Cardiac fibroblast (primary cell): ENCODE results near the gene ITPKA.

Experiments used
- DNase-seq, 2 donors: peaks; one replicate each; pipeline versions ENCODE4 v3.0.0 to v3.0.0-alpha.2; 2010; ENCODE audit warnings: low read depth in 2 of 2
- H3K4me3 ChIP-seq, 2 donors: replicated peaks in 1 of 2; 1 replicate in 1 of 2; 2 replicates in 1 of 2; pipeline ENCODE4 v1.5.1; 2011; ENCODE audit warnings: low read depth in 2 of 2, low read length in 2 of 2, mild to moderate bottlenecking in 2 of 2, moderate library complexity in 1 of 2
- TF ChIP-seq, protein P1 (sequence below): IDR thresholded peaks from one replicate; pipeline ENCODE4 v1.5.1; 2011; ENCODE audit warnings: low read depth, mild to moderate bottlenecking, low read length, inconsistent platforms

The ITPKA gene

DNA sequence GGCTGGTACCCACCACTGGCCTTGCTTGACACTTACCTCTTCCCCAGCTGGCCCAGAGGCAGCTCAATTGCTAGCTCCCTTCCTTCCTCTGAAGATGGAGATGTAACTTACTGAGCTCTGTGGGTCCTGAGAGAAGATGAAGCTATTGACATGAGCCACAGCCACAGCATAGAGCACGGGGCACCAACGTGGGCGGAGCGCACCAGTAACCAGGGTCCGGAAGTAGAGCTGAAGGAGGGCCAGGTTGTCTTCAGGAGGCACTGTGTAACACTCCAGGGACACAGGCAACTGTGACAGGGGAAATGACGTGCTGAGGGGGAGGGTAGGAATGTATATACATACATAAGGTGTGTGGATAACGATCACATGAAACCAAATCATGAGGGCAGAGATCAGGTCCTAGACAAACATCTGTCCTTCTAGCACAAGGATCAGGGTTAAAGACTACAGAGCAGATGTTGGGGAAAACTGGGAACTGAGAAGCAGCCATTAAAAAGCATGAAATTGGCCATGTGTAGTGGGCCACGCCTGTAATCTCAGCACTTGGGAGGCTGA is 24.3 kb downstream of the ITPKA start:
- DNase-seq: no peak
- no peak overlapping the region for H3K4me3 ChIP-seq
- TF ChIP-seq, protein P1, sequence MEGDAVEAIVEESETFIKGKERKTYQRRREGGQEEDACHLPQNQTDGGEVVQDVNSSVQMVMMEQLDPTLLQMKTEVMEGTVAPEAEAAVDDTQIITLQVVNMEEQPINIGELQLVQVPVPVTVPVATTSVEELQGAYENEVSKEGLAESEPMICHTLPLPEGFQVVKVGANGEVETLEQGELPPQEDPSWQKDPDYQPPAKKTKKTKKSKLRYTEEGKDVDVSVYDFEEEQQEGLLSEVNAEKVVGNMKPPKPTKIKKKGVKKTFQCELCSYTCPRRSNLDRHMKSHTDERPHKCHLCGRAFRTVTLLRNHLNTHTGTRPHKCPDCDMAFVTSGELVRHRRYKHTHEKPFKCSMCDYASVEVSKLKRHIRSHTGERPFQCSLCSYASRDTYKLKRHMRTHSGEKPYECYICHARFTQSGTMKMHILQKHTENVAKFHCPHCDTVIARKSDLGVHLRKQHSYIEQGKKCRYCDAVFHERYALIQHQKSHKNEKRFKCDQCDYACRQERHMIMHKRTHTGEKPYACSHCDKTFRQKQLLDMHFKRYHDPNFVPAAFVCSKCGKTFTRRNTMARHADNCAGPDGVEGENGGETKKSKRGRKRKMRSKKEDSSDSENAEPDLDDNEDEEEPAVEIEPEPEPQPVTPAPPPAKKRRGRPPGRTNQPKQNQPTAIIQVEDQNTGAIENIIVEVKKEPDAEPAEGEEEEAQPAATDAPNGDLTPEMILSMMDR: no peak

DNA sequence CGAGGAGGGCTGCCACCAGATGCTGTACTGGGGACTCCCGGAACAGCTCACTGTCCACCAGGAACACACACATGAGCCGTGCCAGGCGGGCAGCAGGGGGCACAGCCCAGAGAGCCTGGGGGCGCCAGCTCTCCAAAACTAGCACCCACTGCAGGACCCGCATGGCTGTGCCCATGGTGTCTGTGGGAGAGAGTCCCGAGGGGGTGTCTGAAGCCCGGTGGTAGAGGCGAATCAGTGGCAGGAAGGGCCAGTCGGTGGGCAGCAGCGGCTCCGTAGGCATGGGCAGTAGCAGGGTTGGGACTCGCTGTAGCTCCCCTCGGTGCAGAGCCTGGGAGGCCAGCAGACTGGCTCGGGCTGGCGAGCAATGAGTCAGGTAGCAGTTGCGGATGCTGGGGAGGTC is 27.0 kb downstream of the ITPKA start:
- TF ChIP-seq, protein P1: no peak
- H3K4me3 ChIP-seq: no peak overlapping the region
- DNase-seq: no peak

DNA sequence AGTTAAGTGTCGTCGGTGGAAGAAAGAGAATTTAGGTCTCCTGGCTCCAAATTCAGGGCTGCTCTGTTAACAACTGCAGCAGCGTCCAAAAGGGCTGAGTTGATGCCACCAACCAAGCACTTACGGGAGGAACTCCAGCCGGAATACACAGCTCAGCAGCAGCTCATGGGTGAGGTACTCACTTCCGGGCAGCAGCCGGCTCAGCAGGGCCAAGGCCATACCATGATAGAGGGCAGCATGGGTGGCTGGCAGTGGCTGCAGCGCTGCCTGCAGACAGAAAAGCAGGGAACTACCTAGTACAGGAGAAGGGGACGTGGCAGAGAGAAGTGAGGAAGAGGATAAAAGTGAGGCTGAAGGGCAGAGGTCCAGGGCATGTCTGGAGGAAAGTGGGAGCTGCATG is 27.9 kb downstream of the ITPKA start:
- H3K4me3 ChIP-seq: no peak overlapping the region
- TF ChIP-seq, protein P1: no peak

DNA sequence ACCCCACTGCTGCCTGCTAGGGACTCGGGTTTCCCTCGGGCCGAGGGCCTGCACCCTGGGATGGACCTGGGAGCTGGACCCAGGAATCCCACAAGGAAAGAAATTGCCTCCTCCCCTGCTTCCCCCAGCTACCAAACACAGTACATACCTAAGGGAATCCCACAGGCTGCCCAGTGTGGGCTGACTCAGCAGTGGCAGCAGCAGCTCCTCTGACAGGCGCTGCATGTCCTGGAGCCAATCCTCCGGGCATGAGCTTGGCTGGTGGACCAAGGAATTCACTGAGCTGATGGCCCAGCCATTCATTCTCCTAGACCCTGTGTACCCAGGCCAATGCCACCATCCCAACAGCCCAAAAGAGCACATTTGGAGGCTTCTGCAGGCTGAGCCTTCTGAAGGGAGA is 29.4 kb downstream of the ITPKA start:
- DNase-seq: no peak
- H3K4me3 ChIP-seq: no peak overlapping the region
- TF ChIP-seq, protein P1: no peak

More for the DNA sequence above, 27.9 kb downstream of the ITPKA start:
- no peak for DNase-seq

GRCh38 chr15:41530363-41530956 is 36.8 kb downstream of the ITPKA start:
- TF ChIP-seq, protein P1: no peak
- DNase-seq: no peak
- no peak overlapping the region for H3K4me3 ChIP-seq

GRCh38 chr15:41535544-41535943 is 41.9 kb downstream of the ITPKA start:
- TF ChIP-seq, protein P1: no peak
- DNase-seq: no peak
- no peak overlapping the region for H3K4me3 ChIP-seq

- DNase-seq: no peak
- TF ChIP-seq, protein P1: no peak
- no peak overlapping the region for H3K4me3 ChIP-seq
Measured at GRCh38 chr15:41536866-41537265, 43.2 kb downstream of the ITPKA start.
